ENCODE results near the gene TEKT5. TPM values are rescaled to one million over a fixed set of nuclear protein-coding genes. Genes with fewer than 3 reads are reported as not detected.

The TEKT5 gene
- total RNA-seq, 1 experiment from 2014 or later, result not detected

- intact Hi-C loops (cut with micrococcal nuclease), result no loop called here
- TF ChIP-seq CTCF (IDR thresholded peaks at IDR 0.05; ENCODE audit: unreplicated experiment), result no peak
- H3K36me3 Mint-ChIP-seq (ENCODE audit: insufficient read depth, unreplicated experiment), result no peaks in the 10 kb centered on the region
- H3K4me3 Mint-ChIP-seq (ENCODE audit: unreplicated experiment), result no peak overlapping the region
- ChIA-PET CTCF (interaction anchor here (1.2 kb wide), 1 partner anchor 225 kb away, joined by 4 read pairs; no protein-coding TSS in a partner anchor), POLR2A (no interaction called here)
- no peak for DNase-seq (ENCODE audit: unreplicated experiment)
- H3K4me1 Mint-ChIP-seq (ENCODE audit: insufficient read depth, unreplicated experiment), result no peaks in the 10 kb centered on the region
- H3K9me3 Mint-ChIP-seq (ENCODE audit: unreplicated experiment), result no peaks in the 10 kb centered on the region
- H3K27ac Mint-ChIP-seq (ENCODE audit: low read depth, unreplicated experiment), result no peak overlapping the region
- no peaks in the 10 kb centered on the region for H3K27me3 Mint-ChIP-seq (ENCODE audit: insufficient read depth, unreplicated experiment)
- no TSS peak for BruUV-seq (replicated peaks)
These were observed 841 bp downstream of the TEKT5 start for GRCh38 chr16:10693889-10694288.

- TF ChIP-seq CTCF (IDR thresholded peaks at IDR 0.05; ENCODE audit: unreplicated experiment), result no peak
- no peaks in the 10 kb centered on the region for H3K4me1 Mint-ChIP-seq (ENCODE audit: insufficient read depth, unreplicated experiment)
- H3K4me3 Mint-ChIP-seq (ENCODE audit: unreplicated experiment), result no peak overlapping the region
- H3K9me3 Mint-ChIP-seq (ENCODE audit: unreplicated experiment), result no peaks in the 10 kb centered on the region
- CTCF ChIA-PET, result interaction anchor here (0.6 kb wide), 1 partner anchor 173 kb away, joined by 3 read pairs; no protein-coding TSS in a partner anchor
- H3K27ac Mint-ChIP-seq (ENCODE audit: low read depth, unreplicated experiment), result no peak overlapping the region
- POLR2A ChIA-PET, result no interaction called here
- no peaks in the 10 kb centered on the region for H3K27me3 Mint-ChIP-seq (ENCODE audit: insufficient read depth, unreplicated experiment)
- no peak for DNase-seq (ENCODE audit: unreplicated experiment)
- intact Hi-C loops (cut with micrococcal nuclease), result no loop called here
- no TSS peak for BruUV-seq (replicated peaks)
- no peaks in the 10 kb centered on the region for H3K36me3 Mint-ChIP-seq (ENCODE audit: insufficient read depth, unreplicated experiment)
These were observed 2.3 kb downstream of the TEKT5 start for GRCh38 chr16:10692470-10692869.

- DNase-seq (ENCODE audit: unreplicated experiment), result no peak
- H3K4me3 Mint-ChIP-seq (ENCODE audit: unreplicated experiment), result no peak overlapping the region
- H3K9me3 Mint-ChIP-seq (ENCODE audit: unreplicated experiment), result no peaks in the 10 kb centered on the region
- CTCF ChIA-PET, result interaction anchor here (0.6 to 1.2 kb wide), 4 partner anchors 34 to 230 kb away, joined by 3 to 5 read pairs (median 4); no protein-coding TSS in a partner anchor
- H3K36me3 Mint-ChIP-seq (ENCODE audit: insufficient read depth, unreplicated experiment), result no peaks in the 10 kb centered on the region
- POLR2A ChIA-PET, result no interaction called here
- no TSS peak for BruUV-seq (replicated peaks)
- H3K4me1 Mint-ChIP-seq (ENCODE audit: insufficient read depth, unreplicated experiment), result no peaks in the 10 kb centered on the region
- no peaks in the 10 kb centered on the region for H3K27me3 Mint-ChIP-seq (ENCODE audit: insufficient read depth, unreplicated experiment)
- H3K27ac Mint-ChIP-seq (ENCODE audit: low read depth, unreplicated experiment), result no peak overlapping the region
- intact Hi-C loops (cut with micrococcal nuclease), result no loop called here
- TF ChIP-seq CTCF (IDR thresholded peaks at IDR 0.05; ENCODE audit: unreplicated experiment), result no peak
These were observed 6.0 kb downstream of the TEKT5 start for GRCh38 chr16:10688726-10689125.

- H3K27ac Mint-ChIP-seq (ENCODE audit: low read depth, unreplicated experiment), result no peak overlapping the region
- no peaks in the 10 kb centered on the region for H3K36me3 Mint-ChIP-seq (ENCODE audit: insufficient read depth, unreplicated experiment)
- DNase-seq (ENCODE audit: unreplicated experiment), result no peak
- no peaks in the 10 kb centered on the region for H3K9me3 Mint-ChIP-seq (ENCODE audit: unreplicated experiment)
- no peak overlapping the region for H3K4me3 Mint-ChIP-seq (ENCODE audit: unreplicated experiment)
- intact Hi-C loops (cut with micrococcal nuclease), result no loop called here
- H3K27me3 Mint-ChIP-seq (ENCODE audit: insufficient read depth, unreplicated experiment), result no peaks in the 10 kb centered on the region
- BruUV-seq (replicated peaks), result no TSS peak
- TF ChIP-seq CTCF (IDR thresholded peaks at IDR 0.05; ENCODE audit: unreplicated experiment), result no peak
- ChIA-PET CTCF (no interaction called here), POLR2A (no interaction called here)
- H3K4me1 Mint-ChIP-seq (ENCODE audit: insufficient read depth, unreplicated experiment), result no peaks in the 10 kb centered on the region
These were observed 6.4 kb downstream of the TEKT5 start for GRCh38 chr16:10688291-10688690.
